Colonic mucosa (tissue), 4 donors: ENCODE measurements around the gene EXOSC5. TPM values are rescaled to one million over a fixed set of nuclear protein-coding genes. Genes with fewer than 3 reads are reported as not detected.

ENCODE experiments used
- DNase-seq: peaks from one replicate; pipeline ENCODE4 v3.0.0-alpha.2; 2020
- H3K27ac ChIP-seq: fragments of 200-600 bp; one replicate; pipeline ENCODE4 v1.8.0; 2021
- H3K27me3 ChIP-seq: fragments of 200-600 bp; one replicate; pipeline ENCODE4 v1.8.0; 2021
- H3K36me3 ChIP-seq: fragments of 200-600 bp; one replicate; pipeline ENCODE4 v1.8.0; 2021
- H3K4me1 ChIP-seq: fragments of 200-600 bp; one replicate; pipeline ENCODE4 v1.8.0; 2021; ENCODE audit warnings: mild to moderate bottlenecking
- H3K4me3 ChIP-seq: fragments of 200-600 bp; one replicate; pipeline ENCODE4 v1.8.0; 2021
- H3K9ac ChIP-seq, 2 donors: one replicate each; pipeline ENCODE4 v1.7.0; 2013; ENCODE audit warnings: control low read depth in 2 of 2, low read depth in 2 of 2, low read length in 2 of 2
- H3K9me3 ChIP-seq: fragments of 200-600 bp; one replicate; pipeline ENCODE4 v1.8.0; 2021
- CTCF ChIP-seq: fragments of 200-600 bp; IDR thresholded peaks from one replicate; pipeline ENCODE4 v1.8.0; 2022; ENCODE audit warnings: antibody characterized with exemption, mild to moderate bottlenecking
- intact Hi-C: fragments of 100-400 bp; cut with DNase I; formaldehyde crosslinking; loops from one replicate; pipeline ENCODE4 v1.14.1; 2022
- total RNA-seq, 2 donors: library from RNA; stranded (reverse); fragmentation: NEBNext Ultra II Directional in 1 of 2; extraction: Animal tissue kit (Norgen Biotek cat#: 25700) in 1 of 2; gene quantifications; one replicate each; pipeline ENCODE4 v1.2.1, GENCODE V29; 2021
- donor health status: healthy.
- donor health status: DM: no; HTN: no; CAD: no.
- donor health status: DM: no; HTN: no; CAD: no.

Gene EXOSC5
- total RNA-seq, 2 donors from 2014 or later = 11.5 to 33.5 TPM

- intact Hi-C loops = no loop called here
- Histone ChIP-seq H3K36me3 (no peaks in the 10 kb centered on the region), H3K9me3 (no peaks in the 10 kb centered on the region), H3K4me3 (no peak overlapping the region), H3K27ac (no peak overlapping the region), H3K4me1 (no peaks in the 10 kb centered on the region), H3K27me3 (no peaks in the 10 kb centered on the region), H3K9ac (no peak overlapping the region)
- TF ChIP-seq CTCF = no peak
- DNase-seq = no peak
These were observed 19.0 kb downstream of the EXOSC5 start for GRCh38 chr19:41377977-41378709.

DNA sequence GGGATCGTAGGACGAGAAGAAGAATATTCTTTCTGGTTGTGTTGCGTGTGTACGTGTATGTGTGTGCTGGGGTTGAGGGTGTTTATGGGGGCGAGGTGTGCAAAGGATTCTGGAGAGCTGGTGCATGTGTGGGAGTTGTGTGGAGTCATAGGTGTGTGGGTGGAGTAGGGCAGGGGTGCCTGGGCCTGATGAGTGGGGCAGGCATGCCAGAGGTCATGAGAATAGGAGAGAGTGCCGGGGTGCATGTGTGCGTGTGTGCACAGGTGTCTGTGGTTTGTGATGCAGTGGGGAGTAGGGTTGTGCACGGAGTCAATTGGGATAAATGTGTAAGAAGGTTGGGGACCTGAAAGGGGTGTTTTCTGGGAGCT lies 20.2 kb downstream of the EXOSC5 start:
- Histone ChIP-seq H3K4me3 (peak overlapping the region; percentile 53), H3K27me3 (no peaks in the 10 kb centered on the region), H3K4me1 (no peaks in the 10 kb centered on the region), H3K9ac (peak overlapping the region; percentile 55 to 74), H3K36me3 (no peaks in the 10 kb centered on the region), H3K9me3 (no peaks in the 10 kb centered on the region), H3K27ac (peak overlapping the region; percentile 5)
- intact Hi-C loops = no loop called here
- DNase-seq = no peak
- TF ChIP-seq CTCF = no peak

- Histone ChIP-seq H3K27me3 (no peaks in the 10 kb centered on the region), H3K4me1 (no peaks in the 10 kb centered on the region), H3K9me3 (no peaks in the 10 kb centered on the region), H3K36me3 (no peaks in the 10 kb centered on the region), H3K27ac (peak within 1 kb of the TSS; percentile 5), H3K9ac (peak within 1 kb of the TSS; percentile 55 to 74), H3K4me3 (peak within 1 kb of the TSS; percentile 53)
- TF ChIP-seq CTCF = no peak
- peak; percentile 45 for DNase-seq
- intact Hi-C loops = no loop called here
These were observed 20.7 kb downstream of the EXOSC5 start, which contains the start of gene TMEM91 for GRCh38 chr19:41376241-41376997. TMEM91 (plus strand) TSS chr19:41376533; CDS start chr19:41378310, 1,777 bp downstream.

DNA sequence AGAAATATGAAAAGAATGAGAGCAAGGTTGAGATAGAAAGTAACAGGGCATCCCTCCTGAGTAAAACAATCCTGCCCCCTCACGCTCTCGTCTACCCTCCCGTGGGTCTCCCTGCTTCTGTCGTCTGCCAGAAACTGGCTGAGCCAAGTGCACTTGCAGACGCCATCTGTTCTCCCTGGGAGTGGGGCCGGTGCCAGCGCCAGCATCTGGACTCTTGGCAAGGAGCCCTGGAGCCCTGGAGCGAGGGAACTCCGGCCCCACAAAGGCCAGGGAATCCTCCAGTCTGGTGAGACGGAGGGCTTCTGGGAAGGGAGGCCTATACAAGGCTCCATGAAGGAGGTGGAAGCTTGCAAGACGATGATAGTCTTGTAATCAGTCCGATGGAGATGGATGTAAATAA lies 23.2 kb downstream of the EXOSC5 start:
- intact Hi-C loops = no loop called here
- H3K4me1 ChIP-seq = no peaks in the 10 kb centered on the region
- TF ChIP-seq CTCF = no peak
- DNase-seq = peak; percentile 76
- no peaks in the 10 kb centered on the region for H3K9me3 ChIP-seq
- no peak overlapping the region for H3K9ac ChIP-seq
- H3K4me3 ChIP-seq = no peak overlapping the region
- no peaks in the 10 kb centered on the region for H3K36me3 ChIP-seq
- no peak overlapping the region for H3K27ac ChIP-seq
- H3K27me3 ChIP-seq = no peaks in the 10 kb centered on the region

GRCh38 chr19:41372501-41372900 lies 24.7 kb downstream of the EXOSC5 start:
- no peak overlapping the region for H3K9ac ChIP-seq

More at GRCh38 chr19:41372501-41372900, 24.7 kb downstream of the EXOSC5 start:
- Histone ChIP-seq H3K36me3 (no peaks in the 10 kb centered on the region), H3K4me1 (no peaks in the 10 kb centered on the region), H3K9me3 (no peaks in the 10 kb centered on the region), H3K27ac (no peak overlapping the region), H3K4me3 (no peak overlapping the region), H3K27me3 (no peaks in the 10 kb centered on the region)
- intact Hi-C loops = no loop called here
- DNase-seq = no peak
- TF ChIP-seq CTCF = no peak
